ENCODE data around the gene OGFOD2.

The OGFOD2 gene

GRCh38 chr12:122997343-122998250, 22.6 kb downstream of the OGFOD2 start:
- DNase-seq (ENCODE audit: insufficient read length, low spot score): no peak
- no peak for FAIRE-seq
- no peak for TF ChIP-seq PAX5 (IDR thresholded peaks at IDR 0.05; ENCODE audit: insufficient read depth, low read length, severe bottlenecking)
- TF ChIP-seq TAF1 (IDR thresholded peaks at IDR 0.05; ENCODE audit: low read depth, low read length): no peak
- TF ChIP-seq POLR2A (IDR thresholded peaks at IDR 0.05; ENCODE audit: low read depth, low read length): no peak
- no peak for TF ChIP-seq SPI1 (IDR thresholded peaks at IDR 0.05; ENCODE audit: low read depth, low read length)
- TF ChIP-seq POU2F2 (IDR thresholded peaks at IDR 0.05; ENCODE audit: low read depth, low read length): no peak
- no peak for TF ChIP-seq POLR2AphosphoS5 (IDR thresholded peaks at IDR 0.05; ENCODE audit: low read depth, low read length)

- no peak for DNase-seq (ENCODE audit: insufficient read length, low spot score)
- no peak for FAIRE-seq
- no peak for TF ChIP-seq PAX5 (IDR thresholded peaks at IDR 0.05; ENCODE audit: insufficient read depth, low read length, severe bottlenecking)
- TF ChIP-seq POLR2A (IDR thresholded peaks at IDR 0.05; ENCODE audit: low read depth, low read length): no peak
- TF ChIP-seq POU2F2 (IDR thresholded peaks at IDR 0.05; ENCODE audit: low read depth, low read length): no peak
- no peak for TF ChIP-seq POLR2AphosphoS5 (IDR thresholded peaks at IDR 0.05; ENCODE audit: low read depth, low read length)
- no peak for TF ChIP-seq SPI1 (IDR thresholded peaks at IDR 0.05; ENCODE audit: low read depth, low read length)
- no peak for TF ChIP-seq TAF1 (IDR thresholded peaks at IDR 0.05; ENCODE audit: low read depth, low read length)
These were observed 23.3 kb downstream of the OGFOD2 start for GRCh38 chr12:122998316-122998715.

- FAIRE-seq (no peak), DNase-seq (ENCODE audit: insufficient read length, low spot score) (no peak)
- TF ChIP-seq POLR2AphosphoS5 (IDR thresholded peaks at IDR 0.05; ENCODE audit: low read depth, low read length) (no peak), POLR2A (IDR thresholded peaks at IDR 0.05; ENCODE audit: low read depth, low read length) (no peak), SPI1 (IDR thresholded peaks at IDR 0.05; ENCODE audit: low read depth, low read length) (no peak), PAX5 (IDR thresholded peaks at IDR 0.05; ENCODE audit: insufficient read depth, low read length, severe bottlenecking) (no peak), TAF1 (IDR thresholded peaks at IDR 0.05; ENCODE audit: low read depth, low read length) (no peak), POU2F2 (IDR thresholded peaks at IDR 0.05; ENCODE audit: low read depth, low read length) (no peak)
These were observed 24.3 kb downstream of the OGFOD2 start for GRCh38 chr12:122999196-122999946.

GRCh38 chr12:122999986-123000420, 25.0 kb downstream of the OGFOD2 start:
- DNase-seq (ENCODE audit: insufficient read length, low spot score) (no peak), FAIRE-seq (no peak)

GRCh38 chr12:123000578-123000977, 25.5 kb downstream of the OGFOD2 start:
- no peak for TF ChIP-seq SPI1 (IDR thresholded peaks at IDR 0.05; ENCODE audit: low read depth, low read length)
- no peak for TF ChIP-seq POU2F2 (IDR thresholded peaks at IDR 0.05; ENCODE audit: low read depth, low read length)
- no peak for TF ChIP-seq TAF1 (IDR thresholded peaks at IDR 0.05; ENCODE audit: low read depth, low read length)
- TF ChIP-seq POLR2A (IDR thresholded peaks at IDR 0.05; ENCODE audit: low read depth, low read length): no peak
- no peak for TF ChIP-seq PAX5 (IDR thresholded peaks at IDR 0.05; ENCODE audit: insufficient read depth, low read length, severe bottlenecking)
- no peak for TF ChIP-seq POLR2AphosphoS5 (IDR thresholded peaks at IDR 0.05; ENCODE audit: low read depth, low read length)
- no peak for DNase-seq (ENCODE audit: insufficient read length, low spot score)
- no peak for FAIRE-seq

More at GRCh38 chr12:122999986-123000420, 25.0 kb downstream of the OGFOD2 start:
- TF ChIP-seq TAF1 (IDR thresholded peaks at IDR 0.05; ENCODE audit: low read depth, low read length) (no peak), POLR2A (IDR thresholded peaks at IDR 0.05; ENCODE audit: low read depth, low read length) (no peak), SPI1 (IDR thresholded peaks at IDR 0.05; ENCODE audit: low read depth, low read length) (no peak), PAX5 (IDR thresholded peaks at IDR 0.05; ENCODE audit: insufficient read depth, low read length, severe bottlenecking) (no peak), POLR2AphosphoS5 (IDR thresholded peaks at IDR 0.05; ENCODE audit: low read depth, low read length) (no peak), POU2F2 (IDR thresholded peaks at IDR 0.05; ENCODE audit: low read depth, low read length) (no peak)

- DNase-seq (ENCODE audit: insufficient read length, low spot score) (no peak), FAIRE-seq (no peak)
- no peak for TF ChIP-seq POLR2AphosphoS5 (IDR thresholded peaks at IDR 0.05; ENCODE audit: low read depth, low read length)
- no peak for TF ChIP-seq TAF1 (IDR thresholded peaks at IDR 0.05; ENCODE audit: low read depth, low read length)
- TF ChIP-seq SPI1 (IDR thresholded peaks at IDR 0.05; ENCODE audit: low read depth, low read length): no peak
- no peak for TF ChIP-seq POLR2A (IDR thresholded peaks at IDR 0.05; ENCODE audit: low read depth, low read length)
- TF ChIP-seq POU2F2 (IDR thresholded peaks at IDR 0.05; ENCODE audit: low read depth, low read length): no peak
- TF ChIP-seq PAX5 (IDR thresholded peaks at IDR 0.05; ENCODE audit: insufficient read depth, low read length, severe bottlenecking): no peak
These were observed 26.4 kb downstream of the OGFOD2 start for GRCh38 chr12:123001464-123001863.

- FAIRE-seq: no peak
- no peak for DNase-seq (ENCODE audit: insufficient read length, low spot score)
These were observed 28.2 kb downstream of the OGFOD2 start for GRCh38 chr12:123003257-123003656.

GRCh38 chr12:123004287-123004686, 29.2 kb downstream of the OGFOD2 start:
- FAIRE-seq (no peak), DNase-seq (ENCODE audit: insufficient read length, low spot score) (no peak)

More at GRCh38 chr12:123003257-123003656, 28.2 kb downstream of the OGFOD2 start:
- no peak for TF ChIP-seq POU2F2 (IDR thresholded peaks at IDR 0.05; ENCODE audit: low read depth, low read length)
- no peak for TF ChIP-seq TAF1 (IDR thresholded peaks at IDR 0.05; ENCODE audit: low read depth, low read length)

GRCh38 chr12:123005081-123005626, 30.1 kb downstream of the OGFOD2 start:
- TF ChIP-seq POU2F2 (IDR thresholded peaks at IDR 0.05; ENCODE audit: low read depth, low read length) (no peak), PAX5 (IDR thresholded peaks at IDR 0.05; ENCODE audit: insufficient read depth, low read length, severe bottlenecking) (no peak), POLR2AphosphoS5 (IDR thresholded peaks at IDR 0.05; ENCODE audit: low read depth, low read length) (no peak), TAF1 (IDR thresholded peaks at IDR 0.05; ENCODE audit: low read depth, low read length) (no peak), SPI1 (IDR thresholded peaks at IDR 0.05; ENCODE audit: low read depth, low read length) (no peak), POLR2A (IDR thresholded peaks at IDR 0.05; ENCODE audit: low read depth, low read length) (no peak)
- no peak for FAIRE-seq

More at GRCh38 chr12:123004287-123004686, 29.2 kb downstream of the OGFOD2 start:
- TF ChIP-seq PAX5 (IDR thresholded peaks at IDR 0.05; ENCODE audit: insufficient read depth, low read length, severe bottlenecking) (no peak), POU2F2 (IDR thresholded peaks at IDR 0.05; ENCODE audit: low read depth, low read length) (no peak)

More at GRCh38 chr12:123005081-123005626, 30.1 kb downstream of the OGFOD2 start:
- no peak for DNase-seq (ENCODE audit: insufficient read length, low spot score)

Measured in GM12891 (cell line).